Activated CD4-positive, alpha-beta T cell treated with anti-CD3 and anti-CD28 coated beads, Interleukin-10, Interleukin-2, amounts not matched to agents 100 ng/mL and 50 ng/mL, durations not matched to agents 16 hours and 8 hours (primary cell): ENCODE data around the gene CAMTA1.

ENCODE experiments used
- DNase-seq: peaks from one replicate; pipeline ENCODE4 v3.0.0-alpha.2; 2020

Gene CAMTA1

DNA sequence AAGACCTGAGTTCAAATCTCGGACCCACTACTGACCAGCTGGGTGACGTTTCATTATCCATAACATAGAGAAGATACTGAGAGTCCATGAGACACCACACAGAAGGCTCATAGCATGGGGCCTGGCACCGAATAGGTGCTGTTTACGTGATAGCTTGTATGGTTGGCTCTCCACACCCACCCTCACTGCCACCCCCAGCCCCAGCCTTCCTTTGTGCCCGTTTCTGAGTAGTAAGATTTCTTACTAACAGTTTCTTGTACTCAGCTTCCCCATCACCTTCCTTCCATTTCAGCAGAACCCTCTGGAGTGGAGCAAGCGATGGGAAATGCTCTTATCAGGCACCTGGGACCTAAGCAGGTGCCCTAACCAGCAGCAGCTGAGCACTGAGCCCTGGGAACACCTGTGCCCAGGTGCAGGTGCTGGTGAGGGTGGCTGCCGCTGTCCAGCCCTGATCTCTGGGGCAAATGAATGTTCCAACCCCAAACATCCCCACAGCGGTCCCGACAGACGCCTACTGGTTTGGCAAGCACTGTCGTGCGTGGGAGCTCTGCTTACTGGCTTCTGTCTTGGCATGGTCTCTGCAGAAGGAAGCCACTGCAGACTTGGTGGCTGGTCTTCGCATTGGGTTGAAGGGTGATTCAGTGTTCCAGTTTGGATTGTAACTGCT lies 225.4 kb downstream of the CAMTA1 start:
- no peak for DNase-seq

DNA sequence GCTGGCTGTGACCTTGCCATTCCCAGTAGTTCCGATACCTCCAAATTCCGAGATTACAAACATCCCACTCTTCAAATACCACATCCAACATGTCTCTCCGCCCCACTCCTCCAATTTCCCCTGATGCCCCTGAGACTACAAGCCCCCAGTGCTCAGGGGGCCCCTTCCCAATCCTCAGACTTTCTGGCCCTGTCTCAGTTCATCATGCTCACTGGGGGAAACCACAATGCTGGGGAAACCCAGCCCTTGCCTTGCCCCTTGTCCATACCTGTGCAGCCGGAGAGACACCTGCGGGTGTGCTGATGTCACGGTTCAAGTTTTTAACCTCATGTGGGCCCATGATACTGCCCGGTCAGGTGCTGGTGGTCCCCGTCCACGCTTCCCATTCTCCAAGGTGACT lies 226.6 kb downstream of the CAMTA1 start:
- DNase-seq = no peak

DNA sequence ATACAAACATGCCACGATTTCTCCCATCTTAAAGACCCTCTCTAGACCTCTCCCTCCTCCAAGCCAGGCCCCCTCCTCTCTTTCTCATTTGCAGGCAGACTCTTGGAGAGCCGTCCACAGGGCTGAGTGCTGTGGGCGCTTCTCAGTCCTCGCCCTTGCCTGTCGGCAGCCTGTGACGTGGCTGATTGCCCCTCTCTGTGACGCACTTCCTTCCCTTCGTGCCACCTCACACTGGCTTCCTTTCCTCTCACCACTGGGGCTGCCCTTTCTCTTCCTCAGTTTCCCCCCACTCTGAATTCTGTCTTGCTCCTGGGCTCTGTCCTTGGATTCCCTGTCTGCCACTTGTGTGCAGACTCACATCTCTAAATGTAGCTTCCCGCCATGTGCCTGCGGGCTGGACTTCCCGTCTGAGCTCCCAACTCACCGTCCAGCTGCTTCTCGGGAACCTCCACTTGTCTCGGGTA lies 227.2 kb downstream of the CAMTA1 start:
- no peak for DNase-seq

DNA sequence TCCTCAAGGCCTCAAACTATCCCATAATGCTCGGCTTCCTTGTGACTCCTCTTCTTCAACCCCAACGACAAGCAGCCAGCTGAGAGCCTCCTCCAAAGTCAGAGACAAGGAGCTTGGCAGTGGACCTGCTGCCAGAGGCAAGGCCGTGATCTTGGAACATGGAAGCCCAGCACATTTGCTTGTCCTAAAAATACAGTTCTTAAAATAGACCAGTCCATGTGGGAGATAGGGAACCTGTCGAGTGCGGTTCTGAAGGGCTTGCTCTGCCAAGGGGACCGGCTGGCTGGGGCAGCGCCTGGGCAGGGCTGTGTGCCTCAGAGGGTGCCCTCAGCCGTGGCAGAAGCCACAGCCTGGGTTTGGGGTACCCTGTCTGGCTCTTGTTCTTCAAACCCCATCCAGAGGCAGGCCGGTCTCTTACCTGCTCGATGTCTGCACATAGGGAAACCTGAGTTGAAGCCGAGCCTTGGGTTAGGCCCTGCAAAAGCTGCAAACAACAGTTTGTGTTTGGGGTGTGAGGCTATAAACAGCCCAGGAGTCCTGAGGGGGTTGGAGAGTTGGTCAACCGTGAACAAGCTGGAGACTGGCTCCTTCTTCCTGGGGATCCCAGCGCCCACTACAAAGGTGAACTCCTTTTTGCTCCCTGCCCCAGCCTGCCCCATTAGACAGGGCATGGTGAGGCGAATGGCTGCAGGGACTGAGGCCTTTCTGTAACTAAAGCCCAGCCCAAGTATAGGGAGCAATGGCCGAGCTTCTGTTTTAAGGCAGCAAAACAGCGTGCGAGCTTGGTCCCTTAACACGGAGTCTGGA lies 228.8 kb downstream of the CAMTA1 start:
- DNase-seq = no peak

DNA sequence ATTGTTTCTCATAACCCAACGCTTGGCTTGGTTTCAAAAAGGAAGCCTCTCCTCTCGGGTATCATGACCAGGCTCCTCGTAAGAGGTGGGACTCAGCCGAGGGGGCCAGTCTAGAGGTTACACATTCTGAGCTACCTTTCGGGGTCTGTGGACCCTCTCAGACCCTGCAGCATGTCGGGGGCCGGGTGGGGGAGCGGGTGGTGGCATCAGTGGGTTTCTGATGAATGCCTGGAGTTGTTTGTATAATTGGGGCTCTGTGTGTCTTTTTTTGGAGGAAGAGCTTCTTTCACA lies 229.3 kb downstream of the CAMTA1 start:
- no peak for DNase-seq

DNA sequence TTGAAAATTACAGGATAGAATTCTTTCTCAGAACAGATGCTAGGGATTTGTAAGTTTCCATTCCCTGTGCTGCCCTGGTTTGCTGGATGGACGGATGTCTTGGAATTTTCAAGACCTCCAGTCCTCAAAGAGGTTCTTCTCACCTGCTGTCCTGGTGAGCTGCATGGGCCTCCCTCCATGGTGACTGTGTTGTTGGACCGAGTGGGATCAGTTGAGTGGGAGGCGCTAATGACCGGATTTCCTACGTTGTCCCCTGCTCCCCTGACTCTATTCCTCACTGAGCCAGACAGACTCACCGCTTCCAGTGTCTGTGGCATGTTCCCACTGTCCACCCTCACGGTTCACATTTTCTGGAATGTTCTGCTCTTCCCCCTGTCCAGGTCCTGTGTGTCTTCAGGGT lies 229.8 kb downstream of the CAMTA1 start:
- no peak for DNase-seq

DNA sequence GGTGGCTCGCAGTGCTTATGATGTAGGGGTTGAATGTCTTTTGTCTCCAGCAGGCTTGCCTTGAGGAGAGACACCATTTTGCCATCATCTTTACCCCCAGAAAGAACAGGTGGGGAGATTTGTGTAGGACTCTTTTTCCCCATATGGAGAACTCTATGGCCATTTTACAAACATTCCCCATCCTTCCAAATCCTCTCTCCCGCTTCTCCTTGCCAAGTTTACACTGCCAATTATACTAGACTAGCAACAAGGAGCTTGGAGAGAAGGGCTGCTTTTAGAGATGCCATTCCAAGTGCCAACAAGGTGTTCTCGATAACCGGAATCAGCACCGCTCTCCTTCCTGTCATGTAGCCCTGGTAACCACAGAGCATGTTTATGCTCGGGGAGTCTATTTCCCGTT lies 233.1 kb downstream of the CAMTA1 start:
- DNase-seq = no peak

DNA sequence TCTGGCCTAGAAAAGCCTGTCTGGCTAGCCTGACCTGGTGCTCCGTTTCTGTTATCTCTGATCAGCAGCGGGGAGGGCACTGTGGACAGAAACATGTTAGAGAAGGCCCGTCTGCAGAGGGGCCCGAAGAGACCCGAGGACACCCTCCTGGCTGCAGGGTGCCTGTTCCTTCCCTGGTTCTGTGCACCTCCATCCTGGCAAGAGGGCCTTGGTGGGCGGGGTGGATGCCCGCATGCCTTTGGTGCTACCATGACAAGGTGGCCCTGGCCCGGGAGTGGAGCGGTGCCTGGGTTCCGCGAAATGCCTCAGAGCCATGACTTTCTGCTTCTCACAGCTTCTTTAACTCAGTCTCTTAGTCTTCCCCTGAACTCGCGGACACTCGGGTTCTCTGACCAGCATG lies 233.6 kb downstream of the CAMTA1 start:
- DNase-seq = no peak

DNA sequence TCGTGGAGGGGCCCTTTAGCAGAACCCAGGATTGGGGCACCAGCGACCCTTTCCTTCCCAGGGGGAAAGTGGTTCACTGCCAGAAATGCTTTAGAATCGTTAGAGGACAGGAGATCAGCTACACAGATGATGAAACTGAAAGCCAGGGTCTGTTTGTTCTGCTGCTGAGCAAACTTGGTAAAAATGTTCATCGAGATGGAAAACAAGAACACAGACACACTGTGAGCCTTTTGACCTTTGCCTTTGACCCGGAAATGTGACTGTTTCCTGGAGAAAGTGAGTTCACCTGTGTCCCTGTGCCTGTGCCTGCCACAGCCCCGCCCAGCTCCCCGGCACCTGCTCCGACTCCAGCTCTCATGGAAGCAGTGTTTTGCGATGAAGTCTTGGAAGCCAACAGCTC lies 234.3 kb downstream of the CAMTA1 start:
- no peak for DNase-seq

DNA sequence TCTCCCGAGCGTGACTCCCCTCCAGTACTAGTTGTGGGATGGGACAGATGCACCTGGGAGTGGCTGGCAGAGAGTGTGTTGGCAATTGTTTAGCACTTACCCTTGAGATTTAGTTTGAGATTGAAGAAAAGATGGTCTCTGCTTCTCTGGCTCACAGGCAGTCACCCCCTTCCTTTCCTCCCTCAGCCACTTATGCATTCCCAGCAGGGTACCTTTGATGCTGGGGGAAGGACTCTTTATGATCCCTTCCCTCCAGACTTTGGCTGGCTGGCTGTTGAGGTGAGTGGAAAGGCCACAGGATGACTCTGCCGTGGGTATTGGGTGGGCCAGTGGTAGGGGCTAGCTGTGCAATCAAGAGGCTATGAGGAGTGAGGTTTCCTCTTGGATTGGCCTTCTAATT lies 236.8 kb downstream of the CAMTA1 start:
- no peak for DNase-seq

DNA sequence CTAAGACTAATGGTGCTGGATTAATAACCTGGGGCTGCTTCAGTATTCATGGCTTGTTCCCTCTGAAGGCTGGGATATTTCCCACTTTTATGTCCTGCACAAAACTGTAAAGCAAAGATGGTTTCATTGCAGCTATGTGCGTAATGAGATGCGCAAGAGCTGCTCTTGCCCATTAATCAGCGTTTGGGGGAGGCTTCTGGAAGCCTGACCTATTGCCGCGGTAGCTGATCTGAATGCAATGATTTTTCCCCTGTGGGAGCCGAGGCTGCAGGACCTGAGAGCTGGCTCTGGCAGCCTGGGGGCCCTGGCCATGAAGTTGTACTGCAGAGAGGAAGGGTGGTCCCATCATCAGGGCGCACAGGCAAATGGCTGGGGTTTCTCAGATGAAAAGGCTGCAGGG lies 239.8 kb downstream of the CAMTA1 start:
- no peak for DNase-seq

DNA sequence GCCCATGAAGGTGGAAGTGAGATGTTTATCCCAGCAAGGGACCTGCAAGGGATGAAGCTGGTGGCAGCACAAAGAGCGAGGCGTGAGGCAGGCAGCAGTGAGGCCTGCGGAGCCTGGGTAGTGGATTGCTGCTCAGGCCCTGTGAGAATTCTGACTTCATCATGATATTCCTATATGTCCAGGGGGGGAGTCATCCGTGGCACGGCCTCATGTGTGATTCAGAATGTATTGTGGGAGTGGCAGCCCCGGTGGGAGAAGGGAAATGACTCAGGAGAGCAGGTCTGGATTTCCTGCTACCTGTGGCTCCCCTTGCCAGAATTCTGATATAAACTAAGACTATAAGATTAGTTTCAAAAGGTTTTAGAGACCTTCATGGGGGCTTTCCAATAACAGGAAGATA lies 240.9 kb downstream of the CAMTA1 start:
- no peak for DNase-seq

DNA sequence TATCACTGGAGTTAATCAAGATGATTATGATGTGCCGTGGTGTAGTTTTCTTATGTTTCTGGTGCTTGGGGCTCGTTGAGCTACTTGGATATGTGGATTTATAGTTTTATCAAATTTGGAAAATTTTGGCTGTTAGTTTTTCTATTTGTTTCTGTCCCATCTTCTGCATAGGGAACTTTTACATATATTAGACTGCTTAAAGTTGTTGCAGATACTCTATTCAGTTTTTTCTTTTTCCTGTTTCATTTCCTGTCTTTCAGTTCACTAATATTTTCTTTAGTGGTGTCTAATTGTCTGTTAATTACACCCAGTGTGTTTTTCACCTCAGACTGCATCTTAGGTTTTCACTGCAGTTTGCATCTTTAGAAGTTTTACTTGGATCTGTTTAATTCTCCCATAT lies 247.7 kb downstream of the CAMTA1 start:
- no peak for DNase-seq

DNA sequence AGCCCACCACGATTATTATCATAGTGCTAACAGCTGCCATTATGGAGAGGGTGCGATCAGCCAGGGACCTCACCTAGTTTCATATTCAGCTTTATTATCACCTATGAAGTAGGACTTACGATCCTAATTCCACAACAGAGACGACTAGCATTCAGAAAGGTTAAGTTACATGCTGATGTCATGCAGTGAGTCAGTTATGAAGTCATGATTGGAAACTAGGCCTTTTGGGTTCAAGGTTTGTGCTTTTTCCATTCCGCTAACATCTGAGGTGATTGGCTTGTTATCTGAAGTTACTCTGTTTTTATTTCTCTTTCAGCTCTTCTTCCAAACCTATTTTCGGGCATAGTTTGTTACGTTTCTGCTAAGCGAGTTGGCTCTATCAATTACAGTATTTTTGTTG lies 251.1 kb downstream of the CAMTA1 start:
- no peak for DNase-seq

DNA sequence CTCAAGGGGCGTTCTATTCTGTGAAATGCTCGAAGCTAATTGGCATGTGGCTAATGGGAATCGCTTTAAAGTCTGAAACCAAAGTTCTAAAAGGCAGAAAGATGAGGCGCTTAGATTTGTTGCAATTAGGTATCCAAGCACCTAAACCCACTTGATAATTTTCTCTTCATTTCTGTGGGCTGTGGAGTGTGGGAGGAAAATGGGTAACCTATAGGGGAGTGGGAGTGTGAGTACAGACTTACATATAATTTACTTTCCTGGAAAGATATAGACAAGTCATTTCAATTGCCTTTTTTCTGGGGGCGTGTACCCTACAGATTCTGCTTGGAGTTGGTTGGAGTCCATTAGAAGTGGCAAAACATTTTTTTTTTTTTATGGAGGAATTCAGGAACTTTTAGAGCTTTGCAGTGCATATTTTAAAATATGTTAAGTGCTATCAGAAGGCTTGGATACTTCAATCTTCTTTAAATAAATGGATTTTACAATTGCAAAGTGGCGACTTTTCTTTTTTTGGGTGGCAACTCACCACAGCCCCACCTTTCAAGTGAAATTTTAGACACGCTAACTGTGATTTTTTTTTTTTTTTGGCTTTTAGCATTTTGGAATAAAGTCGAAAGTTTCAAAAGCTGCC lies 254.5 kb downstream of the CAMTA1 start:
- DNase-seq = no peak

DNA sequence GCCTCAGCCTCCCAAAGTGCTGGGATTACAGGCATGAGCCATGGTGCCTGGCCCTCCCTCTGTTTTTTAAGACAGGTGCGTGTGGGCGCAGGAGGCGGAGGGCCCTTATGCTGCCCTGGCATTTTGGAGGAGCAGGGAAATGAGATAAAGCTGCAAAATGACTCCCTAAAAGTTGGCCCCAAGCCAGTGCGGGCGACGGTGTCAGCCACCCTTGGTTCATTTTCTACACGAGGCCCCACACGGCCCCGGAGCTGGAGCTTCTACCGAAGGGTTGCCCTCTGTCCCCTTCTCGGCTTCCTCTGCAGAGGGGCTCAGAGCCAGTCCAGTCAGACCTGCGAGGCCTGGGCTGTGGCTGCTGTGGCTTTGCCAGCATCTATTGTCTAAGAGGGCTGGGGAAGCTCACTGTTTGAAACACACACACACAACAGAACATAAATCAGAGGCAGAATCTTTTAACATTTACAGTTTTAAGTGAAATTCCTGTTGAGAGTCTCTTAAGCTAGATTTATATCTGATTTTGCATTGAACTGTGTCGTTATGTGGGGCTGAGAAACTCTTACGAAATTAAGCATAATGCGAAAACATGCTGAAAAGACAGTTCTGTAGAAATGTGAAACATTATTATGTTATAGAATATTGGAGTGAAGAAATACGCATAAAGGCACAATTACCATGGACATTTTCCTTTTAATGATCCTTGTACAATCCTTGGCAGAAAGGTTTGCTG lies 255.9 kb downstream of the CAMTA1 start:
- no peak for DNase-seq

DNA sequence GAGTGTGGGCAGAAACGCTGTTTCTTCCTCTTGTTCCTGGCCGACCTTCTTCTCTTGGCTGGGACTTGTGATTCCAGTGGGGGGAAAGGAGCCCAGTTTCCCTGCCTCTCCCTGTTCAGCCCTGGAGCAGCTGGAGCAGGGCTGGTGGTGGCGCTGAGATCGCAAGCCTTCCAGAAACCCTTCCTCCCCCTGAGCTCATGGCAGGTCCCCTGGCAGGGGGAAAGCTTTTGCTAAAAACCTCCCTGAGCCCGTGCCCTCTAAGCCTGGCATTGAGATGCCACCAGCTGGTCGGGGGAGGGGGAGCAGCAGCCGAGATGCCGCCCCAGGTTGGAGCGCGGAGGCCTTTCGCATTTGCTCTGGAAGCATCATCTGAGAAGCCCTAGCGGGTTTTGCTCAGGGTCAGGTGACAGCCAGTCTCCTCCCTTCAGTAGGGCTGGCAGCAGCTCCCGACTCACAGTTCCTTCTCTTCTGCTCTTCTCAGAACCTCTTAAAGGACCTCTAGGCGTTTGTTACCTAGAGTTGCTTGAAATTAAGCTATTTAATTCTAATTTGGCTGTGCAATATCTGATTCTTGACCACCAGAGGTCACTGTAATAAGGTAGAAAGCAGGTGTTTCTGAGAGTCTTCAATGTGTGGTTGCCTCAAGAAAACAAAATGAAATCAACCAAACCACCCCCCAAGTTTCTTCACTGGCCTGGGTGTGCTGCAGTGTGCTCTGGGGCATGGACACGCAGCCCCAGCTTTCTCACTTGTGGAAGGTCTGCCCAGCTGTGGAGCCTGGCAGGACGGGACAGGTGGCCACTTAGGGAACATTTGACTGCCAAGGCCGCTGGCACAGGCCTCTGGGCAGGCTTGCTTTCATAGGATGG lies 257.3 kb downstream of the CAMTA1 start:
- peak; percentile 19 for DNase-seq

DNA sequence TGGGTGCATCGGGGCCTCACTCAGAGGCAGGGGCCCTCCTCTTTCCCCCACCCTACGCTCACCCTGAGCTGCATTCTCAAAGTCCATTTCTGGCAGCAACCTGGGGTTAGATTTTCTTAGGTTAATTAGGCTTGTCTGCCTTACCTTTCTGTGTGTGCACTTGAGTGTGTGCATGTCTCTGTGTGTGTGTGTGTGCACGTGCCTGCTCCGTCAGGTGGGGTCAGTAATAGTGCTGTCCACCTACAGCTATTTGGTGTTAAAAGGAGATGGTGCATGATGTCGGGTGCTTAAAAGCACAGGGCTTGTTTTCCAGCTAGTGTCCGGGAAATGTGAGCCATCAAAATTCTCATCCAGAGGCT lies 257.9 kb downstream of the CAMTA1 start:
- no peak for DNase-seq

DNA sequence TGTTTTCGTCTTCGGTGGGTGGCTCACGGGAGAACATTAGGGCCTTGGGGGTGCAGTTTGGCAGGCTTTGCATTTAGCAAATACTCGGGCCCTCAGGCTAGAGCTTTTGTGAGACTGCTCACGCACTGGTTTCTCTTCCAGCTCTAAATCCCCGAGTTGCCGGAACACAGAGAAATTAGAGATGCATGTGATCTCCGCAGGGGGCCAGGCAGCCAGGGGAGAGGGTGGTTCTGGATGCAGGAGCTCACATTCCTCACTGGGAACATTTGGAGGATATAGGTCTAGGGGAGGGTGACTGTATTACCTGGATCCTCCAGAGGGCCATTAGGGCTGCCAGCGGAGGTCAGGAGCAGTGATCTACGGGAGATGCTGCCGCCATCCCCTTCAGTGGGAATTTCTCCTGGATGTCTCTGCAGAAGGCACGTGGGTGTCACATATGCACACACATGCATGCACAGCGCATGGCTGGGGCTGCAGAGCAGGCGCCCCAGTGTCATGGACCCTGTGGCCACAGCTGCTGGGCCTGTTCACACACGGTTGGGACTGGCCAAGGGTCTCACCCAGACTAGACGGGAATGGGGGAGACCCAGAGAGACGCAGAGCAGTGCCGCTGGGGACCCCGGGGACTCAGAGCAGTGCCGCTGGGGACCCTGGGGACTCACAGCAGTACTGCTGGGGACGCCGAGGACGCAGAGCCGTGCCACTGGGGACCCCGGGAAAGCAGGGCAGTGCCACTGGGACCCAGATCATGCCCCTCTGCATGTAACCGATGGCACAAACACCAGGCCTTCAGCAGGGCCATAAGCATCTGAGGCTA lies 258.7 kb downstream of the CAMTA1 start:
- no peak for DNase-seq

DNA sequence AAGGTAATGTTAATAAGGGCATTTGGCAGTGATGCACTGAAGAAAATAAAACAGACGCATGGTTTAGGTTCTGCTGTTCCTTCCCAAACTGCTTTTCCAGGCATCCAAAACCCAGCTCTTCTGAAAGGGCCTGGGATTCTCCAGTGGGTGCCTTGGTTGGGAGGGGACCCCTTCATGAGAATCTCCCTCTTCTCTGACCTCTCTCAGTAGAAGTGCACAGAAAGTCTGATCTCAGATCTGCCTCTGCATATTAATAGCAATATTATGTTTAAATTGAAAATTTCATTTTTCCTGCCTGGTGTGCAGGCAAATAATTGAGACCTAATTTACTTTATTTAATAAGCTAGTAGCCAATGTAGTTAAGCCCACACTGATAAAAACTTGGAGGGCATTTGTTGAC lies 260.6 kb downstream of the CAMTA1 start:
- no peak for DNase-seq

DNA sequence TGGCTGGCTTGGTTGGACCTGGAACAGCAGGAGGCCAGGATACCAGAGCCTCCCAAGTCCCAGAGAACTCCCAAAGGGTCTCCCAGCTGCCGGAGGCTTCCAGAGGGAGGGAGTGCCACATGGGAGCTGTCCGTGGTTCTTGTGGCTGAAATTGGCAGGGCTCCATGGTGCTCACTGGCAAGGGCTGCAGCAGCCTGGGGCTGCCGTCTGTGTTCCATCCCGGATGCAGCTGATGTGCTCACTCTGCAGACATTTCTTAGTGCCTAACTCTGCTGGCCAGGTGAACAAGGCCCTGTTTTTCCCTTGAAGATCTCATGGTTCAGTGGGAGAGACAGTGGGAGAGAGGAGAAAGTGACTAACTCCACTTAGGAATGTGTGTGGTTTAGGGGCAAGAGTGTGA lies 261.1 kb downstream of the CAMTA1 start:
- DNase-seq = no peak

DNA sequence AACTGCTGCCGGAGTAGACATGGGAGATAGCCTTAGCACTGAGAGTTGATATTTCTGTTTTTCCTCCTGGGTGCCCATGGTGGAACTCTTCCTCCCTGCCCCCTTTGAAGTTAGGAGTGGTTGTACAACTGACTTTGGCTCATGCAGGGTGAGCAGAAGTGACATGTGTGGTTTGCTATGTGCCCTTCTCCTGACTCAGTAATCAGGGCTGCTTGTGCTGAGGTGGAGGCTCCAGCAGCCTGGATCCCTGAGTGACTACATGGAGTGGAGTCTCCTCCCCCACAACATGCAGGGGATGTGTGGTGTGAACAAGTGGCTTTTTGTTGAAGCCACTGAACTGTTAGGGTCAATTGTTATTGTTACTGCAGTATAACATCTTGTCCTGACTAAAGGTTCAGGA lies 261.6 kb downstream of the CAMTA1 start:
- no peak for DNase-seq
